Measurements from ENCODE around the gene TMEM63B. TPM values are rescaled to one million over a fixed set of nuclear protein-coding genes. Genes with fewer than 3 reads are reported as not detected.

Gene TMEM63B
- total and polyA plus RNA-seq, 2 experiments from 2014 or later, result 51.7 to 52.4 TPM

DNA sequence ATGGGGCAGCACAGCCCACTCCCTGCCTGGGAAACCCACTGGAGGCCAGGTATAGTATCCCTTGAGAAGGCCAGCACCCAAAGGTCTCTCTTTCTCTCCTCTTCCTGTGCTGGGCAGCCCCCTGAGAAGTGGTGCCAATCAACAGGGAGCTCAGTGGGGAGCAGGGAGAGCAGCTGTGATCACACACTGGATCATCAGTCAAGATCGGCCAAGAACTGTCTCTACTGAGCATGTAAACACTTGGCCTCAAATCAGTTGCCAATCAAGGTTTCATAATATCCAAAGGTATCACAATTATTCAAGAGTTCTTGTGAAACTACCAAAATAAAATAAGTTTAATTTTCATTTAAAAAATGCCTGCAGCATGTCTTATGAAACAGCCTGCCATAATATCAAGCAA is 18.9 kb upstream of the TMEM63B start:
- Histone ChIP-seq H3K9me3 (ENCODE audit: low read depth) (no peaks in the 10 kb centered on the region), H3K4me3 (no peak overlapping the region), H3K4me1 (ENCODE audit: low read depth) (peaks cover 4% of the 10 kb centered on the region), H3K36me3 (peaks cover 21% of the 10 kb centered on the region), H3K27ac (peak overlapping the region; percentile 17), H3K27me3 (no peaks in the 10 kb centered on the region)
- no peak for DNase-seq (ENCODE audit: low read depth in 1 of 2, low spot score in 1 of 2)
- TF ChIP-seq, protein P1, sequence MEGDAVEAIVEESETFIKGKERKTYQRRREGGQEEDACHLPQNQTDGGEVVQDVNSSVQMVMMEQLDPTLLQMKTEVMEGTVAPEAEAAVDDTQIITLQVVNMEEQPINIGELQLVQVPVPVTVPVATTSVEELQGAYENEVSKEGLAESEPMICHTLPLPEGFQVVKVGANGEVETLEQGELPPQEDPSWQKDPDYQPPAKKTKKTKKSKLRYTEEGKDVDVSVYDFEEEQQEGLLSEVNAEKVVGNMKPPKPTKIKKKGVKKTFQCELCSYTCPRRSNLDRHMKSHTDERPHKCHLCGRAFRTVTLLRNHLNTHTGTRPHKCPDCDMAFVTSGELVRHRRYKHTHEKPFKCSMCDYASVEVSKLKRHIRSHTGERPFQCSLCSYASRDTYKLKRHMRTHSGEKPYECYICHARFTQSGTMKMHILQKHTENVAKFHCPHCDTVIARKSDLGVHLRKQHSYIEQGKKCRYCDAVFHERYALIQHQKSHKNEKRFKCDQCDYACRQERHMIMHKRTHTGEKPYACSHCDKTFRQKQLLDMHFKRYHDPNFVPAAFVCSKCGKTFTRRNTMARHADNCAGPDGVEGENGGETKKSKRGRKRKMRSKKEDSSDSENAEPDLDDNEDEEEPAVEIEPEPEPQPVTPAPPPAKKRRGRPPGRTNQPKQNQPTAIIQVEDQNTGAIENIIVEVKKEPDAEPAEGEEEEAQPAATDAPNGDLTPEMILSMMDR (IDR thresholded peaks at IDR 0.05; ENCODE audit: low read depth, low read length), result no peak

DNA sequence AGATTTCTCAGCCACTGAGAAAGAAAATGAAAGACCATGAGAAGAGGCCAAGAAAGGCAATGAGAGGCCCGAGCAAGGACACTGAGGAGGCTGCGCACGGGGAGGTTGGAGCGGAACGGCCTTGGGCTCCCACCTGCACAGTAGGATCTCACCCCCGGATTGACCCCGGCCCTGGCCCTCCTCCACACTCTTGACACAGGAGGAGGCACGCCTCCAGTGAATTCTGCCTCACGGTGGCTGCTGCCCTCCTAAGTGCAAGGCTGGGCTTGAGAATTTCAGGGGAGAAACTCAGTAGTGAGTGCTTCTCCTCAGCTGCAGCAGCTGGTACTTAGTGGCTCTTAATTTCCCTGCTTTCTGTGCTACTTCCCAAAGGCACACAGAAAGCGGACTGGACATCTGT is 18.1 kb upstream of the TMEM63B start:
- Histone ChIP-seq H3K27ac (peak overlapping the region; percentile 82), H3K27me3 (no peaks in the 10 kb centered on the region), H3K4me3 (no peak overlapping the region), H3K4me1 (ENCODE audit: low read depth) (peaks cover 4% of the 10 kb centered on the region), H3K9me3 (ENCODE audit: low read depth) (no peaks in the 10 kb centered on the region), H3K36me3 (peaks cover 28% of the 10 kb centered on the region)
- DNase-seq (ENCODE audit: low read depth in 1 of 2, low spot score in 1 of 2), result no peak
- TF ChIP-seq, protein P1 (IDR thresholded peaks at IDR 0.05; ENCODE audit: low read depth, low read length), result no peak

DNA sequence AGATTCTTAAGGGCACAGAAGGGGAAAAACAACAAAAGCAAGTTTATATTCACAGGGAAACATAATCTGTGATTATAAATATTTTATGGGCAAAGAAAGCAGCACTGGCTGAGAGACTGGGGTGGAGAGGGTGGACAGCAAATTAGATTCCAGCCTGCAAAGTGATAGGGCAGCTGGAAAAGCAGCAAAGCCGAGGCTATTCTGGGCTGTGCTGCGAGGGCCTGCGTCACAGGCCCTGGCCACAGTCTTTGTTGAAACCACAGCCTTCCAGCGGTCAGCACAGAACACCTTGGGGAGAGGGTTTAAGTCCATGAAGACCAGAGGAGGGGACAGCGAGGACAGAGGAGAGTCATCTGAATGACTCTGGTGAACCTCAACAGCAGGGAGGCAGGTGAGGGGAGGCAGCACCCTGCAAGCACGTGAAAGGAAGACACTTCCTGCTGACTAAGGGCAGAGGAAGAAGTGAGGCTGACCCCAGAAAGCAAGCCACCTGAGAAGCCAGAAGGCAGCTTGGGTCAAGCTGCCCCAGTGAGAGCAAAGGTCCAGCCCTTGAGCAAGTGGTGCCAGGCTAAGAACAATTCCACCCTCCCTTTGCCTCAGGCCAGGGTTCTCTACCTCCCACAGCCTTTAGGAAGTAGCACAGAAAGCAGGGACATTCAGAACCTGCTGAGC is 17.2 kb upstream of the TMEM63B start:
- Histone ChIP-seq H3K27ac (peak overlapping the region; percentile 82), H3K4me1 (ENCODE audit: low read depth) (peaks cover 4% of the 10 kb centered on the region), H3K4me3 (no peak overlapping the region), H3K9me3 (ENCODE audit: low read depth) (no peaks in the 10 kb centered on the region), H3K36me3 (peaks cover 23% of the 10 kb centered on the region), H3K27me3 (no peaks in the 10 kb centered on the region)
- TF ChIP-seq, protein P1 (IDR thresholded peaks at IDR 0.05; ENCODE audit: low read depth, low read length), result no peak
- DNase-seq (ENCODE audit: low read depth in 1 of 2, low spot score in 1 of 2), result no peak

DNA sequence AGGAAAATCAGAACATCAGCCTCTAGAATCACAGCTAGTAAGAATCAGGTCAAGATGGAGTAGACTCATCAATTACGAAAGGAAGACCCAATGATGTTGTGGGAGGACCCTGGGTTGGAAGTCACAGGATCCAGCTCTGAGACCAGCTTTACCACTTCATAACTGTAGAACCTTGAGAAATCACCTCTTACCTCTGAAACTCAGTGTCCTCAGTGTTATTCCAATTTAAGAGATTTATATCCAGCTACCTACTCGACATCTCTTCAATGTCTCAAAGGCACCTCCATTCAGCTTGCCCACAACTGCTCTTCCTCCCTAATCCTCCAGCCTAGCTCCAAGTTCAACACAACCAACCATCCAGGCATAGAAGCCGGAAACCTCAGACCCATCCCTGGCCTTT is 16.4 kb upstream of the TMEM63B start:
- TF ChIP-seq, protein P1 (IDR thresholded peaks at IDR 0.05; ENCODE audit: low read depth, low read length), result no peak
- Histone ChIP-seq H3K27me3 (no peaks in the 10 kb centered on the region), H3K4me3 (no peak overlapping the region), H3K36me3 (peaks cover 23% of the 10 kb centered on the region), H3K9me3 (ENCODE audit: low read depth) (no peaks in the 10 kb centered on the region), H3K27ac (peak overlapping the region; percentile 82), H3K4me1 (ENCODE audit: low read depth) (peaks cover 4% of the 10 kb centered on the region)
- DNase-seq (ENCODE audit: low read depth in 1 of 2, low spot score in 1 of 2), result no peak

DNA sequence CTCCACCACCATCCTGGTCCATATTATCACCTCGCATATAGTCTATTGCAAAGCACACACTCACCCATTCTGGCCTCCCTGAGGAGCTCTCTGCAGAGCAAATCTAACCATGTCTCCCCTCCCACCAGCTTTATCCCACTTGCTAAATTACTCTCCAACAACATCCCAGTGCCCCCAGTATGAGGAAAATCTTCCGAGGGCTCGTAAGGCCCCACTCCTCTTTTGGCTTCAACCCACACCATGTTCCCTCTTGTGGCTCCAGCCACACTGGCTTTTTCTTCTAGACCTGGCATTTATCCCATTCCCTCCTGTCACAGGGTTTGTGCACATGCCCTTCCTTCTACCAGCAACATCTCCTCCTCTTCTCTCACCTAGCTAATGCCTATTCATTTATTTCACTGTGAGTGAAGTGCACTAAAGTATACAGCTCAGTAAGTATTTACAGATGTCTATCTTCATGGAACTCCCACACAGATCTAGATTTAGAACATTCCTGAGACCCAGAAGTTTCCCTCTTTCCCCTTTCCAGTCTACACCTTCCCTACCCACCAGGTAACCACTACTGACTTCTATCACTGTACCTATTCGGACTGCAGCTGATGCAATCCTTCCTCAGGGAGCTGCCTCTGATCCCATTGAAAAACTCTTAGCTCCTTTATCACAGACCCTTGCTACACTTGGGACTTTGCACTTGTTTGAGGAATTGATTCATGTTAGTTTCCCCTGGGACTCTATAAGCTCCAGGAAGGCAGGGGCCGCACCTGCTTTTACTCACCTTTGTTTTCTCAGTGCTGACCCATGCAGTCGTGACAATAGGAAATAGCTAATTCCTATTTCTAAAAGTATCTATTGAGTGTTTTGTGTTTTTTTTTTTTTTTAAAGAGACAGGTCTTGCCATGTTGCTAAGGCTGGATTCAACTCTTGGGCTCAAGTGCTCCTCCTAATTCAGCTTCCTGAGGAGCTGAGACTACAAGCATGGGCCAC is 15.6 kb upstream of the TMEM63B start:
- Histone ChIP-seq H3K4me1 (ENCODE audit: low read depth) (peaks cover 4% of the 10 kb centered on the region), H3K27me3 (no peaks in the 10 kb centered on the region), H3K9me3 (ENCODE audit: low read depth) (no peaks in the 10 kb centered on the region), H3K27ac (no peak overlapping the region), H3K4me3 (no peak overlapping the region), H3K36me3 (peaks cover 23% of the 10 kb centered on the region)
- TF ChIP-seq, protein P1 (IDR thresholded peaks at IDR 0.05; ENCODE audit: low read depth, low read length), result no peak
- no peak for DNase-seq (ENCODE audit: low read depth in 1 of 2, low spot score in 1 of 2)
